ENCODE measurements around the gene GPAT3.
A peak's percentile ranks its signal among the peaks of the same experiment; 100 is the strongest.

The GPAT3 gene

GRCh38 chr4:83626245-83626836 is 90.4 kb downstream of the GPAT3 start:
- Histone ChIP-seq H3K4me3 (ENCODE audit: severe bottlenecking) (no peak overlapping the region), H3K27ac (ENCODE audit: poor library complexity, severe bottlenecking) (no peak overlapping the region), H3K36me3 (ENCODE audit: low read depth) (no peaks in the 10 kb centered on the region), H3K9me3 (ENCODE audit: severe bottlenecking) (peaks cover 9% of the 10 kb centered on the region), H3K4me1 (ENCODE audit: insufficient read depth, poor library complexity, severe bottlenecking) (no peaks in the 10 kb centered on the region), H3K27me3 (ENCODE audit: insufficient read depth, poor library complexity, severe bottlenecking) (no peaks in the 10 kb centered on the region)
- no peak for TF ChIP-seq CTCF (IDR thresholded peaks at IDR 0.05; ENCODE audit: poor library complexity, severe bottlenecking)
- no peak for ATAC-seq (ENCODE audit: low read depth)
- no peak for DNase-seq (ENCODE audit: low spot score)

DNA sequence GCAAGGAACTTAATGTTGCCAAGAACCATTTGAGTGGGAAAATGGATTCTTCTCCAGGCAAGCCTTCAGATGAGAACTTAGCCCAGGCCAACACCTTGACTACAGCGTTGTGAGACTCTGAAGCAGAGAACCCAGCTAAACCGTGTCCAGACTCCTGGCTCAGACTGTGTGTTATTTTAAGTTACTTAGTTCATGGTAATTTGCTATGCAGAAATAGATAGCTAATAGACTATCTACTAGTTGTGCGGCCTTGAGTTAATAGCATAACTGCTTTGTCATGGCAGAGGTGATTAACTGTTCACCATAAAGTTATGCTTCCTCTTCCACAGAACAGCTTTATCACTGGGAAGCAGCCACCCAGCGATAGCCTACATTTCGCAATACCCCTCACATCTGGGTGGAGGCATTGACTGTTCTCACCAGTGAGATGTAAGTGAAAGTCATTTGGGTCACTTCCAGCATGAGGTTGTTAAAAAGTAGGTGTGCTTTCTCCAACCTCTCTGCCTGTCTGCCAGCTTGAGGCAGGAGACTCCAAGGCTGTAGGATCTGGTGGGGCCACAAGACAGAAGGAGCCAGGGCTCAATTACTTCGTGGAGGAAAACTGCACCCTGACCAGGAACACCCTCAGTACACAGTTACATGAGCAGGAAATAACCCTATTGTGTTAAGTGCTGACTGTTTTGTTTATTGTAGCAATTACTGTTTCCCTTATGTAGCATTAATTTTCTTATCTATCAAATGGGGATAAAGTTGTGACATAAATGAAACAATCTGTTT is 94.2 kb downstream of the GPAT3 start:
- TF ChIP-seq CTCF (IDR thresholded peaks at IDR 0.05; ENCODE audit: poor library complexity, severe bottlenecking): no peak

GRCh38 chr4:83631066-83631465 is 95.2 kb downstream of the GPAT3 start:
- TF ChIP-seq CTCF (IDR thresholded peaks at IDR 0.05; ENCODE audit: poor library complexity, severe bottlenecking): no peak
- no peak for ATAC-seq (ENCODE audit: low read depth)
- DNase-seq (ENCODE audit: low spot score): no peak

More for the DNA sequence above, 94.2 kb downstream of the GPAT3 start:
- DNase-seq (ENCODE audit: low spot score) (no peak), ATAC-seq (ENCODE audit: low read depth) (peak; percentile 48)
- no peaks in the 10 kb centered on the region for H3K36me3 ChIP-seq (ENCODE audit: low read depth)
- no peak overlapping the region for H3K4me3 ChIP-seq (ENCODE audit: severe bottlenecking)
- no peaks in the 10 kb centered on the region for H3K27me3 ChIP-seq (ENCODE audit: insufficient read depth, poor library complexity, severe bottlenecking)
- H3K4me1 ChIP-seq (ENCODE audit: insufficient read depth, poor library complexity, severe bottlenecking): no peaks in the 10 kb centered on the region
- no peaks in the 10 kb centered on the region for H3K9me3 ChIP-seq (ENCODE audit: severe bottlenecking)
- H3K27ac ChIP-seq (ENCODE audit: poor library complexity, severe bottlenecking): no peak overlapping the region

GRCh38 chr4:83636930-83637329 is 101.0 kb downstream of the GPAT3 start:
- DNase-seq (ENCODE audit: low spot score) (no peak), ATAC-seq (ENCODE audit: low read depth) (no peak)
- H3K36me3 ChIP-seq (ENCODE audit: low read depth): no peaks in the 10 kb centered on the region
- H3K4me1 ChIP-seq (ENCODE audit: insufficient read depth, poor library complexity, severe bottlenecking): no peaks in the 10 kb centered on the region
- no peak overlapping the region for H3K4me3 ChIP-seq (ENCODE audit: severe bottlenecking)
- H3K27ac ChIP-seq (ENCODE audit: poor library complexity, severe bottlenecking): no peak overlapping the region
- no peaks in the 10 kb centered on the region for H3K9me3 ChIP-seq (ENCODE audit: severe bottlenecking)
- H3K27me3 ChIP-seq (ENCODE audit: insufficient read depth, poor library complexity, severe bottlenecking): no peaks in the 10 kb centered on the region
- no peak for TF ChIP-seq CTCF (IDR thresholded peaks at IDR 0.05; ENCODE audit: poor library complexity, severe bottlenecking)

More at GRCh38 chr4:83631066-83631465, 95.2 kb downstream of the GPAT3 start:
- H3K27me3 ChIP-seq (ENCODE audit: insufficient read depth, poor library complexity, severe bottlenecking): no peaks in the 10 kb centered on the region
- no peak overlapping the region for H3K27ac ChIP-seq (ENCODE audit: poor library complexity, severe bottlenecking)
- no peaks in the 10 kb centered on the region for H3K4me1 ChIP-seq (ENCODE audit: insufficient read depth, poor library complexity, severe bottlenecking)
- H3K9me3 ChIP-seq (ENCODE audit: severe bottlenecking): no peaks in the 10 kb centered on the region
- H3K36me3 ChIP-seq (ENCODE audit: low read depth): no peaks in the 10 kb centered on the region
- no peak overlapping the region for H3K4me3 ChIP-seq (ENCODE audit: severe bottlenecking)
